MV-4-11 (cell line): ENCODE data around the gene MAP3K21.

Source experiments
- DNase-seq: peaks from one replicate; lab custom pipeline; 2025; lab: John Stamatoyannopoulos, UW

MAP3K21 gene

GRCh38 chr1:233359905-233360304 is 32.4 kb downstream of the MAP3K21 start:
- no peak for DNase-seq

GRCh38 chr1:233360525-233361102 is 33.1 kb downstream of the MAP3K21 start:
- DNase-seq: no peak

- DNase-seq: no peak
Observed at GRCh38 chr1:233361876-233362275, 34.4 kb downstream of the MAP3K21 start.

GRCh38 chr1:233362743-233363142 is 35.2 kb downstream of the MAP3K21 start:
- no peak for DNase-seq

DNA sequence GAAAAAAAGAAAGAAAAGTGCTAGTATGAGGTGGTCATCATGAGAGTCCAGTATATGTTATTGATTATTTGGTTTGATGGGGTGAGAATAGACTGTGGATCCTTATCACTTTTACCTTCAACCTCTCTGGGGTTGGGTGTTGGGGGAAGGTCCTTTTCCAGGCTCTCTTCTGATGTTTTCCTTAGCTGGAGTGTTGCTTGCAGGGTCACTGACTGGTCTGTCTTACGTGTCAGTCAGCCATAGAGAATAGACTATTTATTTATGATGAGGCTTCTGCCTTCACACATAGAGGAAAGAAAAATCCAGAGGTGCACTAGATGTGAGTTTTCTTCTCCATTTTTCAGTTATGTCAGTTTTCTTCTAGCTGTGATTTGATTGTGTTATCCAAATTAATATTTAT is 36.5 kb downstream of the MAP3K21 start:
- DNase-seq: no peak

- no peak for DNase-seq
Observed at GRCh38 chr1:233364695-233365539, 37.4 kb downstream of the MAP3K21 start.

DNA sequence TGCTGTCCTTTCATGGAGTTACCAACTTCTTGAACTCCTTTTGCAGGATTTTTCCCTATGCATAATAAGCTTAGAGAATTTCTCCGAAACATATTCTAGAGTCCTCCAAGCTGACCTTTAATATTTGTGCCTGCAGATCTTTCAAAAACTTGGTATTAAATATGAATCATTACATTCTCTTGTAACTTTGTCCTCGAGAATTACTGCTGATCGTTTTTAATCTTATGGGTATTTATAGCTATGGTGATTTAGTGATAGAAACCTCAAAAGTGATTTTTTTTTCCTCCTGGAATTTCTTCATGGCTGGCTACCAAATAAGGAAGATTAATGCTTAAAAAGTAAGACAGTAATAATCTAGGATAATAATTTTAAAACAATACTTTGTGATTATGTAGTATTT is 39.1 kb downstream of the MAP3K21 start:
- DNase-seq: no peak

- DNase-seq: no peak
Observed at GRCh38 chr1:233367057-233367803, 39.7 kb downstream of the MAP3K21 start.

- no peak for DNase-seq
Observed at GRCh38 chr1:233368106-233368788, 40.7 kb downstream of the MAP3K21 start.

DNA sequence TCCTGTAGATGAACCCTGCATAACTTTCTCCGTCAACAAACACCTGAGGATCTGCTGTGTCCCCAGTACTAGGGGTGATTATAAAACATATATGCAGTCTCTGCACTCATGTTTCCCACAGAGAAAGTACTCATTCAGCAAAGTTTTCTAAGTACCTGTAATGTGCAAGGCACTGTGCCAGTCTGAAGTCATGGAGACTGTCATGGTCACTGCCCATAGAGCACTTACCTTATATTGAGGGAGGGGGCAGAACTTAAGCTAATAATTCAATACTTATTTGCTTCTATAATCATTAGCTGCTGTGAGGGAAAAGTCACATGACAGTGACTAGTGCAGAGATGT is 41.2 kb downstream of the MAP3K21 start:
- DNase-seq: no peak

DNA sequence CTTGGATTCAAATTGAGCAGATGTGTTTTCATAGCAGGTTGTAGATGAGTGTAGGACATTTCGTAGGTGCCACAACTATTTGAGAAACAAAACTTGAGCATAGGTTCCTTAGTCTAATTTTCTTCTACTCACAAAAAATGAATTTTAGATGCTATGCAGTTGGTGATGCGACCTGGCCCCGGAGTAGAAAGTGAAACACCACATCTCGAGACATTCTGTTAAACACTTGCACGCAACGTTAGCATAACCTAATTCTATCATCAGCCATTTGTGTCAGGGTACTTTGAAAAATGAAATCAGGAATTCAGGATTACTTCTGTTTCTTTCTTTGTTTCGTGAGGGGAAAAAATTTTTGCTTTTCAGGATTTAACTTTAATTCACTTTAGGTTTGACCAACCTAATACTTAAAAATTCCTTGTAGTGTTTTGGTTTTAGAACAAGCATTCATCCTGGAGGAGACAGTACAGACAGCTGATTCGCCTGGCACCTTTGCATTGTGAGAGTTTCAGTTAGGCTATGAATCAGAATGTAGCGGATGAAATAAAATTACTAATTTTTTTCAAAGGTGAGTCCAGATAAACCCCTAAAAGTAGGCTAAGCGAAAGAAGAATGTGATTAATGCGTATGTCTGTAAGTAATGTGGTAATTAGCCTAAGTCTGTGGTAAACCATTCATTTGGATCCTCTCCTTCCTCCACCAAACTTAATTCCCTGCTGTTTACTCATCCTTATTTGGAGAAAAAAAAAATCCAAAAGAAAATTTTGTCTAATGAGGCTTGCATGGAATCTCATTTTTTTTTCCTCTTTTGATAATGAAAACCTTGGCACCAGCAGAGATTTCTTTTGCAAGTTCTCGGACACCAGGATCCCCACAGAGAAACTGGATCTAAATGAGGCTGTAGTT is 44.9 kb downstream of the MAP3K21 start:
- DNase-seq: no peak

- no peak for DNase-seq
Observed at GRCh38 chr1:233373226-233373625, 45.7 kb downstream of the MAP3K21 start.

GRCh38 chr1:233375653-233376052 is 48.1 kb downstream of the MAP3K21 start:
- no peak for DNase-seq

DNA sequence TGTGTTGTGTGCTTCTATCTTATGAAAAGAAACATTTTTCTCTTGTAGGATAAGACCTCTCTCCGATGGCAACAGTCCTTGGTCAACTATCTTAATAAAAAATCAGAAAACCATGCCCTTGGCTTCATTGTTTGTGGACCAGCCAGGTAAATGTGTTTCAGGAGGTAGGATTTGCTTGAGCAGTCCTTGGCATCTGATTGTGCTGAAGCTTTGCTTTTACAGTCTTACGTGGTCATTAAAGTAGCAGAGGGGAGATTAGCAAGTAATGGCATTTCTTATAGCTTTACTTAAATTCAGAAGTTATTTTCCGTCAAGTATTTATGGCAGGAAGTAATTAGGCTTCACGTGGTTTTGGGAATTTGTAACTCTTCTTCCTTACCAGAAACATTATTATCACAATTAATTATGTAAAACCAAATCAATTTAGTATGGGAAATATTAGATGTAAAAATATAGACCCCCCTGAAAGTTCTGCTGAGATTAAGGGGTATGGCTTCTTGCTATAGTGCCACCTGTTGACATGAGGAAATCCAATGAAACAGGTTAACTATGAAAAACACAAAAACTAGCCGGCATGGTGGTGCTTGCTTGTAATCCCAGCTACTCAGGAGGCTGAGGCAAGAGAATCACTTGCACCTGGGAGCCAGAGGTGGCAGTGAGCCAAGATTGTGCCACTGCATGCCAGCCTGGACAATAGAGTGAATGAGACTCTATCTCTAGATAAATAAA is 49.0 kb downstream of the MAP3K21 start:
- DNase-seq: no peak

DNA sequence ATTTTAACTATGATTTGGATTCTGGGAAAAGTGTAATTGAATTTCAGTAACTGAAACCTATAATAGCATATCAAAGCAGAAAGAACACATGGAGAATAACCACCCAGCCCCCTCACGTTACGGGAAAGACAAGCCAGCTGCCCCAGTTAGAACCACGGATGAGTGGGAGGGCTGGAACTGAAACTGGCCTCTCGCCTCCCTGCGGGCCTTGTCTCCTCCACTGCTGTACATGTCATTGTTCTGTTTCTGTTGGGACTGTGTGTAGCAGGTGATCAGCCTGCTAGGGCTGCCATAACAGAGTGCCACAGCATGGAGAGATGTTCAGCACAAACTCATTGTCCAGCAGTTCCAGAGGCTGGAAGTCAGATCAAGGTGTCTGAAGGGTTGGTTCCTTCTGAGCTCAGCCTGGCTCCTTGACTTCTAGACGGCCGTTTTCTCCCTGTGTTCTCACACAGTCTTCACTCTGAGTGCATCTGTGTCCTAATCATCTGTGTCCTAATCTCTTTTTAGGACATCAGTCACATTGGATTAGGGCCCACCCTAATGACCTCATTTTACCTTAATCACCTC is 52.4 kb downstream of the MAP3K21 start:
- DNase-seq: peak; percentile 10

DNA sequence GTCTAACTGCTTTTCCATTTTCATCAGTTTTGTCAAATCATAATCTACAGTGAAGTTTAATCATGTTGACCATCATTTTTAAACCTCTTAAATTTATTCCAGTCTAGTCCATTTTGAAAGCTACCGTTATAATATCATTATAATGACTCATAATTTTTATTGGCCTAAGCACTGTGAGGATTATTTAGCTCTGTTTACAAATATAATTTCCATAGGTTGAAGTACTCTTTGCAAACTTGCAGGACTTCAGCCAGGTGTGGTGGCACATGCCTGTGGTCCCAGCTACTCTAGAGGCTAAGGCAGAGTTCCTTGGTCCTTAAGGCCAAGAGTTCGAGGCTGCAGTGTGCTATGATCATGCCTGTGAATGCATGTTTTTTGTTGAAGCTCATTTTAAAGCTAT is 54.3 kb downstream of the MAP3K21 start:
- DNase-seq: no peak

- no peak for DNase-seq
Observed at GRCh38 chr1:233383984-233384383, 56.5 kb downstream of the MAP3K21 start.

DNA sequence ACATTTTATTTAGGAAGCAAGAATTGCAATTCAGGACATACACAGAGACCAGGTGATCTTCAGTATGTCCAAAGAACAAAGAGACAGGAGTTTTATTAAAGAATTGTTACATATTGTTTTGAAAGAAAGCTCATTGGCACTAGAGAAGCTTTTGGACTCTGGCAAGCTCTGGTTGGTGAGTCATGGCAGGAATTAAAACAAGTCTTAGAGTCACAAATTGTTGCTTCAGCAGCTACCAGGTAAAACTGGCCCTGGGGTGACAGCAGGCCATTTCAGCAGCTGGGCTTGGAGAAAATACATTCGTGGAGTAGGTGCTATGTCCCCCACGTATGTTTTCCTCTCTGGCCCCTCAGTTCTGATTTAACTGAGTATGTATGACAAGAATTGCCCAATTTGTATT is 58.8 kb downstream of the MAP3K21 start:
- no peak for DNase-seq

GRCh38 chr1:233387585-233387984 is 60.1 kb downstream of the MAP3K21 start:
- DNase-seq: no peak

DNA sequence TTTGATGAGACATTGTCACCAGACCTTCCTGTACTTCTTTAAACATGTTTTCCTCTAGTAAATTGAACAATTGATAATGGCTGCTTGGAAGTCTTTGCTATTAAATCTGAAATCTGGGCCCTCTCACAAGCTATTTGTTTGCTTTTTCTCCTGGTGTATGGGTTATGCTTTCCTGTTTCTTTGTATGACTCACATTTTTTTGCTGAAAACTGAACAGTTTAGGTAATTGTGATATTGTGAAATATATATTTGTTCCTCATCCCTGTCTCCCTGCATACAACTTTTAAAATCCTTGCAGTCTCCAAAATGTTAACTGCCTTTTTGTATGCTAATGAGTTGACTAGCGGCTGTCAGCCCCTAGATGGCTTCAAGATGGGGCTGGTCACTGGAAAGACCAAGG is 61.6 kb downstream of the MAP3K21 start:
- no peak for DNase-seq
